ENCODE measurements around the gene ADAD2.
"Not testable (repeated sequence)": the region's sequence is repeated elsewhere in the genome, so short reads cannot be mapped to it uniquely, and the experiment has no call there.

The ADAD2 gene

GRCh38 chr16:84194018-84194417, 3.1 kb downstream of the ADAD2 start:
- in situ Hi-C loops (cut with HindIII; ENCODE audit: low pct_unique_long_range_greater_than_20kb, low sequenced_read_pairs), result no loop called here
- TF ChIP-seq JUND (IDR thresholded peaks at IDR 0.05; ENCODE audit: low read depth), result no peak
- no peak for DNase-seq (ENCODE audit: low read depth in 1 of 2, low spot score in 1 of 2)

- TF ChIP-seq JUND (IDR thresholded peaks at IDR 0.05; ENCODE audit: low read depth), result no peak
- DNase-seq (ENCODE audit: low read depth in 1 of 2, low spot score in 1 of 2), result no peak
- in situ Hi-C loops (cut with HindIII; ENCODE audit: low pct_unique_long_range_greater_than_20kb, low sequenced_read_pairs), result no loop called here
Measured at GRCh38 chr16:84194470-84195200, 3.7 kb downstream of the ADAD2 start.

- no peak for TF ChIP-seq JUND (IDR thresholded peaks at IDR 0.05; ENCODE audit: low read depth)
- in situ Hi-C loops (cut with HindIII; ENCODE audit: low pct_unique_long_range_greater_than_20kb, low sequenced_read_pairs), result no loop called here
- no peak for DNase-seq (ENCODE audit: low read depth in 1 of 2, low spot score in 1 of 2)
Measured at GRCh38 chr16:84195201-84196093, 4.5 kb downstream of the ADAD2 start.

- no peak for DNase-seq (ENCODE audit: low read depth in 1 of 2, low spot score in 1 of 2)
- in situ Hi-C loops (cut with HindIII; ENCODE audit: low pct_unique_long_range_greater_than_20kb, low sequenced_read_pairs), result no loop called here
- TF ChIP-seq JUND (IDR thresholded peaks at IDR 0.05; ENCODE audit: low read depth), result no peak
Measured at GRCh38 chr16:84196101-84196500, 5.1 kb downstream of the ADAD2 start.

GRCh38 chr16:84196727-84197394, 5.9 kb downstream of the ADAD2 start:
- in situ Hi-C loops (cut with HindIII; ENCODE audit: low pct_unique_long_range_greater_than_20kb, low sequenced_read_pairs), result no loop called here
- no peak for TF ChIP-seq JUND (IDR thresholded peaks at IDR 0.05; ENCODE audit: low read depth)
- DNase-seq (ENCODE audit: low read depth in 1 of 2, low spot score in 1 of 2), result peak; percentile 86 to 89

GRCh38 chr16:84197466-84198128, 6.6 kb downstream of the ADAD2 start:
- DNase-seq (ENCODE audit: low read depth in 1 of 2, low spot score in 1 of 2), result no peak
- in situ Hi-C loops (cut with HindIII; ENCODE audit: low pct_unique_long_range_greater_than_20kb, low sequenced_read_pairs), result no loop called here
- TF ChIP-seq JUND (IDR thresholded peaks at IDR 0.05; ENCODE audit: low read depth), result no peak

GRCh38 chr16:84198401-84198800, 7.4 kb downstream of the ADAD2 start:
- no peak for DNase-seq (ENCODE audit: low read depth in 1 of 2, low spot score in 1 of 2)
- no peak for TF ChIP-seq JUND (IDR thresholded peaks at IDR 0.05; ENCODE audit: low read depth)
- in situ Hi-C loops (cut with HindIII; ENCODE audit: low pct_unique_long_range_greater_than_20kb, low sequenced_read_pairs), result no loop called here

GRCh38 chr16:84199097-84199496, 8.1 kb downstream of the ADAD2 start:
- in situ Hi-C loops (cut with HindIII; ENCODE audit: low pct_unique_long_range_greater_than_20kb, low sequenced_read_pairs), result no loop called here

GRCh38 chr16:84199861-84200260, 8.9 kb downstream of the ADAD2 start:
- in situ Hi-C loops (cut with HindIII; ENCODE audit: low pct_unique_long_range_greater_than_20kb, low sequenced_read_pairs), result no loop called here
- DNase-seq (ENCODE audit: low read depth in 1 of 2, low spot score in 1 of 2), result no peak
- no peak for TF ChIP-seq JUND (IDR thresholded peaks at IDR 0.05; ENCODE audit: low read depth)

More at GRCh38 chr16:84199097-84199496, 8.1 kb downstream of the ADAD2 start:
- no peak for TF ChIP-seq JUND (IDR thresholded peaks at IDR 0.05; ENCODE audit: low read depth)
- no peak for DNase-seq (ENCODE audit: low read depth in 1 of 2, low spot score in 1 of 2)

GRCh38 chr16:84204551-84204950, 13.6 kb downstream of the ADAD2 start:
- in situ Hi-C loops (cut with HindIII; ENCODE audit: low pct_unique_long_range_greater_than_20kb, low sequenced_read_pairs); DNase-seq (ENCODE audit: low read depth in 1 of 2, low spot score in 1 of 2): not testable (repeated sequence)

GRCh38 chr16:84205123-84205522, 14.2 kb downstream of the ADAD2 start:
- in situ Hi-C loops (cut with HindIII; ENCODE audit: low pct_unique_long_range_greater_than_20kb, low sequenced_read_pairs); DNase-seq (ENCODE audit: low read depth in 1 of 2, low spot score in 1 of 2): not testable (repeated sequence)

GRCh38 chr16:84205976-84206691, 15.2 kb downstream of the ADAD2 start:
- DNase-seq (ENCODE audit: low read depth in 1 of 2, low spot score in 1 of 2), result no peak
- in situ Hi-C loops (cut with HindIII; ENCODE audit: low pct_unique_long_range_greater_than_20kb, low sequenced_read_pairs), result no loop called here
- TF ChIP-seq JUND (IDR thresholded peaks at IDR 0.05; ENCODE audit: low read depth), result no peak
